ENCODE data around the gene DMTF1.

GRCh38 chr7:87234949-87235348 is 82.7 kb downstream of the DMTF1 start:
- TF ChIP-seq, protein P1, sequence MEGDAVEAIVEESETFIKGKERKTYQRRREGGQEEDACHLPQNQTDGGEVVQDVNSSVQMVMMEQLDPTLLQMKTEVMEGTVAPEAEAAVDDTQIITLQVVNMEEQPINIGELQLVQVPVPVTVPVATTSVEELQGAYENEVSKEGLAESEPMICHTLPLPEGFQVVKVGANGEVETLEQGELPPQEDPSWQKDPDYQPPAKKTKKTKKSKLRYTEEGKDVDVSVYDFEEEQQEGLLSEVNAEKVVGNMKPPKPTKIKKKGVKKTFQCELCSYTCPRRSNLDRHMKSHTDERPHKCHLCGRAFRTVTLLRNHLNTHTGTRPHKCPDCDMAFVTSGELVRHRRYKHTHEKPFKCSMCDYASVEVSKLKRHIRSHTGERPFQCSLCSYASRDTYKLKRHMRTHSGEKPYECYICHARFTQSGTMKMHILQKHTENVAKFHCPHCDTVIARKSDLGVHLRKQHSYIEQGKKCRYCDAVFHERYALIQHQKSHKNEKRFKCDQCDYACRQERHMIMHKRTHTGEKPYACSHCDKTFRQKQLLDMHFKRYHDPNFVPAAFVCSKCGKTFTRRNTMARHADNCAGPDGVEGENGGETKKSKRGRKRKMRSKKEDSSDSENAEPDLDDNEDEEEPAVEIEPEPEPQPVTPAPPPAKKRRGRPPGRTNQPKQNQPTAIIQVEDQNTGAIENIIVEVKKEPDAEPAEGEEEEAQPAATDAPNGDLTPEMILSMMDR (IDR thresholded peaks at IDR 0.05), result no peak
- TF ChIP-seq POLR2A (IDR thresholded peaks at IDR 0.05), result no peak

Measured in body of pancreas (tissue), 4 donors.